ENCODE results near the gene ACP2.

DNA sequence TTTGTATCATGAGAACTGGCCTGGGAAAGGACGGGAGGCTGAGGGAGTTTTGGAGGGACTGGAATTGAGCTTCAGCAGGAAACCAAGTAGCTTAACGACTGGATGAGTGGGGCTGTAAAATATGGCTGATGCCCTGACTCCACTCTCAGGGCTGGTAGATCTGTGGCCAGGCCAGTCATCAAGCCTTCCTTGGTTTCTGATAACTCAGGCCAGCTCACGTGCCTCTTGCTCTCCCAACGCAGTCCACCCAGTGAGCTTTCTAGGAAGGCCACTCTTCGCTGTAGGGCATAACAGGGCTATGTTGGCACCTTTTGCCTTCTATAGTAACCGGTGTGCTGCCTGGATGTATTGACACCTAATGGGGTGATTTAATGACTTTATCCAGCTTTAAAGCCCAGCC, 15.5 kb upstream of the ACP2 start:
- TF ChIP-seq POLR2A (IDR thresholded peaks at IDR 0.05; ENCODE audit: low read depth, low read length) (no peak), TAF1 (IDR thresholded peaks at IDR 0.05; ENCODE audit: borderline replicate concordance, low read depth, low read length) (no peak), POLR2AphosphoS5 (IDR thresholded peaks at IDR 0.05; ENCODE audit: low read depth, low read length) (no peak)
